ENCODE data around the gene MITD1. TPM values are rescaled to one million over a fixed set of nuclear protein-coding genes. Genes with fewer than 3 reads are reported as not detected.

Gene MITD1
- total RNA-seq, 1 experiment from 2014 or later, result 35.0 TPM

- no TSS peak for BruUV-seq (replicated peaks)
- Histone ChIP-seq H2AFZ (no peak overlapping the region), H3K79me2 (ENCODE audit: low read depth) (peaks cover 90% of the 10 kb centered on the region), H3K4me3 (peak overlapping the region; percentile 84; the same call in 1 of the 2 replicates), H3F3A (ENCODE audit: insufficient read depth, low read depth) (peaks cover 12% of the 10 kb centered on the region; the same call in 1 of the 2 replicates), H3K9me3 (ENCODE audit: insufficient read depth, low read depth) (no peaks in the 10 kb centered on the region), H4K20me1 (ENCODE audit: insufficient read depth) (peaks cover 21% of the 10 kb centered on the region), H3K27ac (no peak overlapping the region), H3K27me3 (ENCODE audit: insufficient read depth, low read depth) (no peaks in the 10 kb centered on the region), H3K4me2 (peak overlapping the region; percentile 87), H3K36me3 (ENCODE audit: low read depth) (0 out of 2 replicates have a peak, but pooled peaks cover 12% of the 10 kb centered on the region), H3K4me1 (replicated peaks; ENCODE audit: insufficient read depth) (peaks cover 37% of the 10 kb centered on the region), H3K9me2 (ENCODE audit: insufficient read depth) (no peaks in the 10 kb centered on the region)
- ChIA-PET CTCF (interaction anchor here (2.8 kb wide), 1 partner anchor 153 kb away, joined by 12 read pairs; the partner anchor contains the start of genes EIF5B and TXNDC9), POLR2A (ENCODE audit: unreplicated experiment) (no interaction called here)
- intact Hi-C loops (cut with micrococcal nuclease; ENCODE audit: unreplicated experiment), result no loop called here
- TF ChIP-seq CTCF (conservative IDR thresholded peaks at IDR 0.05) (no peak), EZH2 (IDR thresholded peaks at IDR 0.05; ENCODE audit: low read depth) (no peak)
- peak; percentile 19 to 78 for DNase-seq
These were observed 2.2 kb upstream of the MITD1 start for GRCh38 chr2:99183025-99183424.

- ChIA-PET POLR2A (ENCODE audit: unreplicated experiment) (no interaction called here), CTCF (interaction anchor here (2.8 kb wide), 1 partner anchor 155 kb away, joined by 12 read pairs; the partner anchor contains the start of genes EIF5B and TXNDC9)
- Histone ChIP-seq H3K36me3 (ENCODE audit: low read depth) (0 out of 2 replicates have a peak, but pooled peaks cover 15% of the 10 kb centered on the region), H3K9me3 (ENCODE audit: insufficient read depth, low read depth) (no peaks in the 10 kb centered on the region), H2AFZ (peak overlapping the region; percentile 98), H3K4me1 (replicated peaks; ENCODE audit: insufficient read depth) (peaks cover 37% of the 10 kb centered on the region), H3K27ac (peak overlapping the region; percentile 56), H3K4me3 (peak overlapping the region; percentile 84), H3F3A (ENCODE audit: insufficient read depth, low read depth) (peaks cover 12% of the 10 kb centered on the region; the same call in 1 of the 2 replicates), H3K79me2 (ENCODE audit: low read depth) (peaks cover 94% of the 10 kb centered on the region), H3K27me3 (ENCODE audit: insufficient read depth, low read depth) (no peaks in the 10 kb centered on the region), H4K20me1 (ENCODE audit: insufficient read depth) (peaks cover 17% of the 10 kb centered on the region), H3K9me2 (ENCODE audit: insufficient read depth) (no peaks in the 10 kb centered on the region), H3K4me2 (peak overlapping the region; percentile 87)
- TF ChIP-seq EZH2 (IDR thresholded peaks at IDR 0.05; ENCODE audit: low read depth), result no peak
- no peak for TF ChIP-seq CTCF (conservative IDR thresholded peaks at IDR 0.05)
- intact Hi-C loops (cut with micrococcal nuclease; ENCODE audit: unreplicated experiment), result loop anchor here (1.0 kb wide), 3 partner anchors 26 to 309 kb away; partner anchors contain the start of genes C2orf15 and REV1
- DNase-seq, result peak in 1 of 2 experiments; percentile 35
- no TSS peak for BruUV-seq (replicated peaks)
These were observed 754 bp upstream of the MITD1 start for GRCh38 chr2:99181624-99182000.

GRCh38 chr2:99171377-99172140 lies 9.3 kb downstream of the MITD1 start:
- TF ChIP-seq EZH2 (IDR thresholded peaks at IDR 0.05; ENCODE audit: low read depth) (no peak), CTCF (conservative IDR thresholded peaks at IDR 0.05) (no peak)
- H3K27me3 ChIP-seq (ENCODE audit: insufficient read depth, low read depth), result no peaks in the 10 kb centered on the region
- no peaks in the 10 kb centered on the region for H3K9me2 ChIP-seq (ENCODE audit: insufficient read depth)
- H4K20me1 ChIP-seq (ENCODE audit: insufficient read depth), result no peaks in the 10 kb centered on the region; the same call in 1 of the 2 replicates
- no TSS peak for BruUV-seq (replicated peaks)
- intact Hi-C loops (cut with micrococcal nuclease; ENCODE audit: unreplicated experiment), result no loop called here
- no peak overlapping the region for H3K27ac ChIP-seq
- no peaks in the 10 kb centered on the region for H3K9me3 ChIP-seq (ENCODE audit: insufficient read depth, low read depth)
- peaks cover 22% of the 10 kb centered on the region for H3K36me3 ChIP-seq (ENCODE audit: low read depth)
- CTCF ChIA-PET, result no interaction called here
- H3K4me3 ChIP-seq, result no peak overlapping the region
- no peaks in the 10 kb centered on the region for H3K4me1 ChIP-seq (replicated peaks; ENCODE audit: insufficient read depth)
- POLR2A ChIA-PET (ENCODE audit: unreplicated experiment), result no interaction called here
- no peaks in the 10 kb centered on the region for H3F3A ChIP-seq (ENCODE audit: insufficient read depth, low read depth)
- H2AFZ ChIP-seq, result no peak overlapping the region
- DNase-seq, result no peak
- 0 out of 2 replicates have a peak, but pooled peaks cover 8% of the 10 kb centered on the region for H3K79me2 ChIP-seq (ENCODE audit: low read depth)
- H3K4me2 ChIP-seq, result no peak overlapping the region

Data from PC-9 (cell line).